ENCODE data around the gene TSC22D1.

DNA sequence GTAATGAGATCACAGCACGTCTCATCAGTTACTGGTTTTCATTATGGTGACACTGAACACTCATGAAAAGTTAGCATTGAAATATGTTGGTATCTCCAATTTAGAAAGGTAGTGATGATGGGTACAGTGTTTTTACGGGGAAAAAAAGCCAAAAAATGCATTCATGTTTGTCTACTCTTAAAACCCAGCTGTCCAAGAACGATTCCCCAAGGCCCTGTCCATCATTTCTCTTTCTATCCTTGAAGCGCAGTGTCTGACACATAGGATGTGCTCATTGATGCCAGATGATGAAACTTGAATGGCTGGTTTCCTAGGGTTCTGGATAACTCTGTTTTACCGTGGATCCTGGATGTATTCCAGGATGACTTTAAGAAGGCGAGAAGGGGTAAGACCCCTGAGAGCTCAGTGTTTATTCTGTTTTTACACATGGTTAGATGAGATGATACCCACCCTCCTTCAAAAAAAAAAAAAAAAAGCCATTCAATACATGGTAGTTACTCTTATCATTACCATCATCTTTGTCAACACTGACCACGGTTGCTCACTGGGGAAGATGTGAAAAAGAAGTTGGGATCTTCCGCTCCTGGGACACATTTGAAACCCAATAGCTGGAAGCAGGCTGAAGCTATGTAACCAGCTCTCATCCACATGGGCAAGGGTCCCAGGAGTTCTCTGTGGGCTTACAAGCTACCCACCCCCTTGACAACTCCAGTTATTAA lies 180.0 kb downstream of the TSC22D1 start:
- TF ChIP-seq CTCF (conservative IDR thresholded peaks at IDR 0.05; ENCODE audit: low read depth, low read length): no peak
- TF ChIP-seq RAD21 (IDR thresholded peaks at IDR 0.05; ENCODE audit: low read length): no peak
- TF ChIP-seq POLR2A (IDR thresholded peaks at IDR 0.05; ENCODE audit: low read depth, low read length): no peak

All from IMR-90 (cell line).